GM21381 (cell line): Measurements from ENCODE around the gene POPDC2.
"Not testable (repeated sequence)": the region's sequence is repeated elsewhere in the genome, so short reads cannot be mapped to it uniquely, and the experiment has no call there.

ENCODE experiments used
- ATAC-seq: cut with Tn5 transposase; IDR thresholded peaks from one replicate; pipeline ENCODE4 v1.9.1; 2021; ENCODE audit warnings: mild to moderate bottlenecking, moderate library complexity; ENCODE audit not compliant: unreplicated experiment

POPDC2 gene, protein sequence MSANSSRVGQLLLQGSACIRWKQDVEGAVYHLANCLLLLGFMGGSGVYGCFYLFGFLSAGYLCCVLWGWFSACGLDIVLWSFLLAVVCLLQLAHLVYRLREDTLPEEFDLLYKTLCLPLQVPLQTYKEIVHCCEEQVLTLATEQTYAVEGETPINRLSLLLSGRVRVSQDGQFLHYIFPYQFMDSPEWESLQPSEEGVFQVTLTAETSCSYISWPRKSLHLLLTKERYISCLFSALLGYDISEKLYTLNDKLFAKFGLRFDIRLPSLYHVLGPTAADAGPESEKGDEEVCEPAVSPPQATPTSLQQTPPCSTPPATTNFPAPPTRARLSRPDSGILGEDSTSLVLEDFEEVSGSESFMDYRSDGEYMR

DNA sequence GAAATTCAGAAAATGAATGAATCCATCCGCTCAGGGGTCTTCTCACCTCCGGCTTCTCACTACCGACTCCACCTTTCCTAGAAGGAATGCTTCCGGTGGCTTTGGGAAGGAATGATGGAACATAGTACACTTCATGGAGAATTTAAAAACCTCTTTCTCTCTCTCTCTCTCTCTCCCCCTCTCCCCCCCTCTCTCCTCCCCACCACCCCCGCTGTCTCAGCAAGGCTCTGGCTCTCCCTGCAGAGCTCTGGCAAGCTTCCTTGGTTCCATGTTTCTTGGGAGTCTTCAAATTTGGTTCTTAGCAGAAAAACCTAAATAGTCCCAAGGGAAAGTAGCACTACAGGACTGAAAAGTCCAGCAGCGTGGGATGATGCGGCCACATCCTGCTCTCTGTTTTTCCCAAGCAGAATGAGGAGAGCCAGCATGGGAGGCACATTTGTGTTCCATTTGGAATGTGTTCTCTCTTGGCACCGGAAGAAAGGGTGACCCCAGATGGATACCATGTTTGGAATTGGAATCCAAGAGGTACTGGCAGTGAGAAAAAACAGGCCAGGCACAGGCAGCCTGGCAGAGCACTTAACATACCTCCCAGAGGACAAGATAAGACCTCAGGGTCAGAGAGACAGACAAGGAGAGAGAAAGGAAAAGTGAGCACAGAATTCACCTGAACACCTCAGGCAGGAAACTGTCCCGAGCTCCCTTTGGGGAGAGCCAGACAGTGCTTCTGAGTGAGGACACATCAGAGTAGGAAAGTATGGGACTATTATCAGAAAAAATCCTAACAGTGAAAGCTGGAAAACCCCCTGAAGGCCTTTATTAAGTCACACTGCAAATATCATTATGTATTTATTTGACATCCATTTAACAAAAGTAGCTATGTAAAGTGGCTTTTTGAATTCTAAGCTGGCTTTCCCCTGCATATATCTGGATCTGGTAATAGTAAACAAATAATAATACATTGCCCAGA lies at the start of gene POPDC2:
TSS of gene POPDC2 (minus strand) at position 116 of the 967 bp plus-strand sequence. CDS start 166 bp downstream, outside the sequence.
- no peak for ATAC-seq

DNA sequence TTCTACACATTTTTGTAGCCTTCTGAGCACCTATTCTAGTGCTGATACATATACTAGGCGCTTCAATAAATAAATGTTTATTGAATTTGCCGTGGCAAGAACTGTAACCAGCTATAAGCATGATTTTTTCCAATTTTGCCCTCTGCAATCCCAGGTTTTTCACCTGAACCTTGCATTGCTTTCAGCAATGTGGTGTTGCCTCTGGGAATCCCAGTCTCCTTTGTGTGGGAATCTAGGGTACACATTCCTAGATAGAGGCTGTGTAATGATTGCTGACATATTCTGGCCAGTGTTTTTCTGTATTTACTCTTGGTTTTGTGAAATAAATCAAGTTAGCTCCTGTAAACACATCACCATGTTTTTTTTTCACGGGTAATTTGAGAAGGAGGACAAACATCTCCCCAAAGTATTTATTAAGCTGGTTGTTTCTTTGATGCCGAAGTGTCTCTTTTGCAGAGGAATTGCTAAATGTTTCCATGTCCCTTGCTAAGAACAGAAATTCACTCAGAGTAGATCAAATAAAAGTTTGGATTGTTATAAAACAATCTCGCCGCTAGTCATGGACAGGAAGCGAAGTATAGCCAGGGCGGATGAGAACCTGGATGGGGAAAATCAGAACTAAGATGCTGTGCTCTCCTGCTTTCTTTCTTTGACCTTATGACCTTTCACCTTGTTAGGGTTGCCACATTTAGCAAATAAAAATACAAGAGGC lies 43.6 kb upstream of the POPDC2 start:
- no peak for ATAC-seq

DNA sequence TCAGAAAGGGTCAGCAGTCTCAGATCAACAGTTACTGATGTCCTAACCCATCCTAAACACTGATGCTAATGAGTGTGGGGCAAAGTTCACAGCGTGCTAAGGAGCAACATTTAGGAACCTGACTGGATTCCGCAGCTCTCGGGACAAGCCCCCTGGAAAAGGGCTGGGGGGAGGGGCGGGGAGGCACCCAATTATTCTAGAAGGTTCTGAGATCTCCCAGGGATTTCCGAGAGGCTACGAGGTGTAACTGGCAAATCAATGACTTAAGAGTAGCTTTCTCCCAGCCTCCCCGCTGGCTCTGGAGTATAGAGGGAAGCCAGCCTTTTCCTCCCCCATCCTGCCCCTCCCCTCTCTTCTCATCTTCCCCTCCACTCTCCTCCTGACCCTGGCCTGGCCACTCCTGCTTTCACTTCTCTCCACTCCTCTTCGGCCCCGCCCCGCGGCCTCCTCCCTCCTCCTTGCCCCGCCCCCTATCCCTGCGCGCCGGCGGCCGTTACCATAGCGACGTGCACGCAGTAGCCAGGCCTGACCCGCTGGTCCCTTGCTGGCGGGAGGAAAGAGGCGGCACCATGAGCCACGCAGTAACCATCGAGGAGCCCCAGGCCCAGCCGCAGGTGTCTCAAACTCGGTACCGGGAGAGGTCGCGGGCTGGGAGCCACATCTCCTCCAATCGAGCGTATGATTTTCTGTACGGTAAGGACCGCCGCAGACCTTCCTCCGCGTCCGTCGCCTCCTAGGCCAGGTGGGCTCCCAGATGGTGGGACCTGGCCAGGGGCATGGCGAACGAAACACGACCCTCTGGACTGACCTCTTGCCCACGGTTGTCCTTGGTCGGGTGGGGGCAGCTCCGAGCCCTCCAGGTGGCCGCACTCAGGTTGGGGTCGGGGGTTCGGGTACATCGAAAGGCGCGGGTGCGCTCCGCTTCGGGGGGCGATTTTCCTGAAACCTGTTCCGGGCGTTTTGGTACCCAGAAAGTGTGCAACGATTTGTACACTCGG lies 42.4 kb upstream of the POPDC2 start, which contains the start of gene CFAP91:
TSS of gene CFAP91 (plus strand) at position 493 of the 998 bp plus-strand sequence. CDS start at position 570, 77 bp downstream.
- peak; percentile 94 for ATAC-seq

DNA sequence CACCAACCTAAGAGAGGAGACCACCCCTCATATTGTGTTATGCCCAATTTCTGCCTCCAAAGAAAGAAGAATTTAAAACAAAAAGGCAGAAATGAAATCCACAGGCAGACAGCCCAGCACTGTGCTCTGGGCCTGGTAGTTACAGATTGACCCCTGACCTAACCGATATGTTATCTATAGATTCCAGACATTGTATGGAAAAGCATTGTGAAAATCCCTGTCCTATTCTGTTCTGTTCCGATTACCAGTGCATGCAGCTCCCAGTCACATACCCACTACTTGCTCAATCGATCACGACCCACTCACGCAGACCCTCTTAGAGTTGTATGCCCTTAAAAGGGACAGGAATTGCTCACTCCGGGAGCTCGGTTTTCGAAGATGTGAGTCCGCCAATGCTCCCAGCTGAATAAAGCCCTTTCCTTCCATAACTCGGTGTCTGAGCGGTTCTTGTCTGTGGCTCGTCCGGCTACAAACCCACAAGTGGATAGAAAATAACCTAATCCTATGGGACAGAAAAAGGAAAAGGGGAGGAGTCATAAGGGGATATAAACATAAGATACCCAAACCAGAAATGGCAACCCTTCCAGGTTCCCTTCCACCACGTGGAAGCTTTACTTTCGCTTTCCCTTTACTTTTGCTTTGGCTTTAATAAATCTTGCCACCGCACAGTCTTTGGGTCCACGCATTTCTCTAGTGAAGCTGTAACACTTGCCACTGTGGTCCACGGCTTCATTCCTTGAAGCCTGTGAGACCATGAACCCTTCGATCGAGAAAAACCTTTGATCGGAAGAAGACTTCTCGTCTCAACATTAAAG lies 40.7 kb upstream of the POPDC2 start:
- ATAC-seq: no peak

DNA sequence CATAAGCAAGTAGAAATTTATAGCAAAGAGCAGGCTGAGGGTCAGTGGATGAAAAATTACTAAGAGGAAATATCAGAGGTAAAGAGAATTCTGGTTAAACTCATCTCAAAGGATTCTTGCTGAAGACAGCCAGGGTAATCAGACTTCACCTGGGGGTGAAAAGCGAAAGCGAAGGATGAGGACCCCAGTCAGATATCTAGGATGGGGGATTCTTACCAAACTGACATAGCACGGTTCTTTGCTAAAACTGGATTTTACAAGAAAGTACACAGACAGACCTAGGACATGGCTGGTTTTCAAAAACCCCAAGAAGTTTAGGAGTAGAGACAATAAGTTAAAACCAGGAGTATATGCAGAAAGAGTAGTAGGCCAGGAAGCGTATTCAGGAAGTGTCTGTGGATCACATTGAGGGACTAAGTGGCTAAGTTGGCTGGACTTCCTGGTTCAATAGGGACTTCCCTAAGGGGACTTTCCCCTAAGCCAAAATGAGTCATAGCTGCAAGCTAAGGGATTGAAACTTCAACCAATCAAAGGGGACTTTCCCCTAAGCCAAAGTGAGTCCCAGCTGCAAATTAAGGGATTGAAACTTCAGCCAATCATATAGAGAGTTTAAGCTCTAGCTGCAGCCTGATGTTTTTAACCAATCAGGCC lies 40.0 kb upstream of the POPDC2 start:
- ATAC-seq: peak; percentile 32

DNA sequence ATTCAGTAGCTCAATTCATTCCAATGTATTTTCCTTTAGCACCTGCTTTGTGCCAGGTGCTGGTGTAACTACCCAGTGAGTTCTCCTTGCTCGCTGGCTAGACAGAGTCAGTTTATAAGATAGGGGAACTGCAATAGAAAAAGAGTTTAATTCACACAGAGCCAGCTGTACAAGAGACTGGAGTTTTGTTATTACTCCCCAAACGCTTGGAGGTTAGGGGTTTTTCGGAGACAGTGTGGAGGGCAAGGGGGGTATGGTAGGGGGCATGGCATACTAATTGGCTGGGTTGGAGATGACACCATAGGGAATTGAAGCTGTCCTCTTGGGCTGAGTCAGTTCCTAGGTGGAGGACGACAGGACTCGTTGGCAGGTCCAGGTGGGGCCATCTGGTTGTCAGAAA lies 37.0 kb upstream of the POPDC2 start:
- no peak for ATAC-seq

DNA sequence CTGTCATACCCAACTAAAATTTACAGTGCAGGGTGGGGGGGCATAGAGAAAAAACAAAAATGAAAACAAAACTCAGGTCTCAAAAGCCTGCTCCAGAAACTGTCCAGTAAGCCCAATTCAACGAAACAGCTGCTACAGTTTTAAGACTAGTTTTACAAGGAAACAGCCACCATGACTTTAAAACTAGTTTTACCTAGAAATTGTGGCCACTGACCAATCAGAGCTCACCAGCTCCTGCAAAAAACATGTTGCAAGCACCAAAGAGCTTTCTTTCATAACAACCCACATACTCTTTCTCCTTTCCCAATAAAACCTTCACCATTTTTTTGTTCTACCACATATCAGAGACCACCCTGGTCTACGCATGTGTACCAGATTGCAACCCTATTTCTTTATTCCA lies 35.1 kb upstream of the POPDC2 start:
- ATAC-seq: no peak

DNA sequence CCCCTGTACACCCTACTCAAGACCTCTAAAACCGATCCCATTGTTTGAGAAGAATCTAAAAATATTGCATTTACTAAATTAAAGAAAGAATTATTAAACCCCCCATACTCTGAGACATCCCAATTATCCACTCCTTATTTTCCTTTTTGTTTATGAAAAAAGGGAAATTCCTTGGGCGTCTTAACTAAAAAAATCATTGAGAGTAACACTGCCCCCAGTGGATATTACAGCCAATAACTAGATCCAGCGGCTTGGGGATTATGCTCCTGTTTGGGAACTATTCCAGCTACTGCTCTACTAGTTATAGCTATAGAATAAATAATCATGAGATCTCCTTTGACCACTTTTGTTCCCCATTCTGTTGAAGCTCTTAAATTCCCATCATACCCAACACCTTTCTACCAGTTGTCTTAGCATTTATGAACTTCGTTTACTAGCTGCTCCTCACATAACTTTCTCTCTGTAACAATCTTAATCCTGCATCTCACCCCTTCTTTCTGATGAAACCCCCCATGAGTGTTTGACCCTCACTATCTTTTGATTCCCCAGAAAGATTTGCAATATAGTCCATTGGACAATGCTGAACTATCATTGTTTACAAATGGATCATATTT lies 29.8 kb upstream of the POPDC2 start:
- no peak for ATAC-seq

DNA sequence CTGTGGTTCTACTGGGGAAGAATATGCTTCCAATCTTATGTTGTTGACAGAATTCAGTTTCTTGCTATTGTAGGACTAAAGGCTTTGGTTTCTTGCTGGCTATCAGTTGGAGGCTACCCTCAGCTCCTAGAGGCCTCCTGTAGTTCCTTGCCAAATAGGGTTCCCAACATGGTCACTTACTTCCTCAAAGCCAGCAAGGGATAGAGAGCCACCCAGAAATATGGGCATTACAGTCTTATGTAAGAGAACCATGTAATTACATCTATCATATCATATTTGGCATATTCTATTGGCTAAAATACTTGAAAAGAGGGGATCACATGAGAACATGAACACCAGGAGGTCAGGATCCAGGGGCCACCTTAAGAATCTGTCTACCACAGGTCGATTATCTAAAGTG lies 23.0 kb upstream of the POPDC2 start:
- no peak for ATAC-seq

DNA sequence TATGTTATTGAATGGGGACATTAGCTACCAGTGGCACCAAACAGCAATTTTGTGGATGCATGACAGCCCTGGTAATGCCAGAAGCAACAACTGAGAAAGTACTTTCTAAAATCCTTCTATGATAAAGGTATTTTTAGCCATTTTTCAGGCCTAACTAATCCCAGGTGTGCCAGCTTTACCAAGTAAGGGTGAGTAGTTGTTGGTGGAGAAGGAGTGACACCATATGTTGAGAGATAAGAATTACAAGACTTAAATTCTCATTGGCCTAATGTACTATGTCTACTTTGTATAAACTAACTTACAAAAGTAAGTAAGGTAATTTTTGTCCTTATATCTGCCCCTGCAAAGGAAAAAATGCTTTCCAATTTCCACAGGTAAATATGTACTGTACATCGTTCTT lies 20.9 kb upstream of the POPDC2 start:
- ATAC-seq: no peak

DNA sequence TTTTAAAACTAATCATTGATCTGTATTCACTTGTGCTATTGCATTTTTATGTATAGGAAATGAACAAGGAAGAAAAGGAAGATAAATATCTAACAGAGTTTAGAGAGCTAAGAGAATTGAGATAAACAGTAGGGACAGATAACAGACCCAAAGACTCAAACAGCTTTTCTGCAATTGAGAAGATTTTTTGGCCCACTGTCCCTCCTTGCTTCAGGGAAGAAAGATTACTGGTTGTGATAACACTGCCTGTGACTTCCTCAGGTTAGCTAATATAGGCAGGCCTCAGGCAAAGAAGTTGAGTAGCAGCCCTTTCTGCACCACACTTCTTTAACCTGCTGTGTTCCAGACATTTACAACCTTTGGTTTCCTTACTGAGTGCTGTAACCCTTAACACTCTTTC lies 19.5 kb upstream of the POPDC2 start:
- ATAC-seq: no peak

DNA sequence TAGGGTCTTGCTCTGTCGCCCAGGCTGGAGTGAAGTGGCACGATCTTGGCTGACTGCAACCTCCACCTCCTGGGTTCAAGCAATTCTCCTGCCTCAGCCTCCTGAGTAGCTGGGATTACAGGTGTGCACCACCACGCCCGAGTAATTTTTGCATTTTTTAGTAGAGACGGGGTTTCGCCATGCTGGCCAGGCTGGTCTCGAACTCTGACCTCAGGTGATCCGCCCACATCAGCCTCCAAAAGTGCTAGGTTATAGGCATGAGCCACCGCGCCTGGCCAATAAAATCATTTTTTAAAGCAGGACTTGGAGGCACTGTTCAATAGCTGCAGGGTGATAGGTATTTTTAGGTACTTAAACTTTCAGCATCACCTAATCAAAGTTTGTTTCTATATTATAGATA lies 17.8 kb upstream of the POPDC2 start:
- not testable (repeated sequence) for ATAC-seq

DNA sequence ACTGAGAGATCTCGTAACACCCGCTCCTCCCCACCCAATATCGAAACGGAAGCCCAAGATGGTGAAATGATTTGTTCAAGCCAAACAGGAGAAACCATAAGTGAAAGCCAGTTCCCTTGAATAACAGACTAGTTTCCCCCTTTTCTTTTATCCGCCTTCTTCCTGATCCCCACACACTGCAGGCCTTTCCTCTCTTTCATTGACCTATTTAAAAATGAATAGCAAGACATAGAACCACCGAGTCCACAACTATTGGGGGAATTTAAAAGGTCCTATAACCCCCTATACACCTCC lies 17.2 kb upstream of the POPDC2 start:
- ATAC-seq: no peak

DNA sequence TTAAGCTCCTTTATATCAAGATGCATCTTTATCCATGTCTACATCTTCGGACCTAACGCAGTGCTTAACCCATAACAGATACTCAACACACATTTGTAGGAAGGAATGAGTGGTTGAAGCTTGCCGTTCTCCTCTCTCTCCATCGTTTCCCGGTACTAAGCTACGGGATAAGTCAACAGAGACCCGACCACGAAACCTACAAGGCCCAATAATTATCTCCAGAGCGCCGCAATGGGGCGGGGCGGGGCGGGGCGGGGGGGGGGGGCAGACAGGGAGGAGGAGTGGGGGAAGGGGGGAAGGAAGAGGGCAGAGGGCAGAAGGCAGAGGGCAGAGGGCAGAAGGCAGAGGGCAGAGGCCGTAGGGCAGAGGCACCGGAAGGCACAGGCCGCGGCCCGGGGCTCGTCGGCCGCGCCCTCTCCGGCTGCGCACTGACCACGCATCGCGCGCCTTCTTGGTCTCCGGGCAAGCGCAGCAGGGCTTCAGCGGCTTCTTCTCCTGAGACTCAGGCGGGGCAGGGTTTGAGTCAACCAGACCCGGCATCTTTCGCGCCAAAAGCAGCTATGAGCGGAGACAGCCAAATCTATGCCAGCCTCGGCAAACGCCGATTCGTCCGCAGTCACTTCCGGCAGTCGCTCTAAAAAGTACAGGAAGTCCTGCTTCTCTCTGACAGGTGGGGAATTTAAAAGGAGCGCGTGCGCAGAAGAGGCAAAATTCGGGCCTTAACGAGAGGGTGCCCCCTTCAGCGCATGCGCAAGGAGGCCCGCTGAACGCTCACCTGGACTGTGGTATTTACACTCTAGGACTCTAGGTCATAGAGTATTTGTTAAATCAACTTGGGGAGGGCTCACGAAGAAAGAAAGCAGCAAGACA lies 16.6 kb upstream of the POPDC2 start, which contains the start of gene COX17:
TSS of gene COX17 (minus strand) at position 636 of the 870 bp plus-strand sequence. CDS start at position 540, 96 bp downstream.
- ATAC-seq: peak; percentile 88

DNA sequence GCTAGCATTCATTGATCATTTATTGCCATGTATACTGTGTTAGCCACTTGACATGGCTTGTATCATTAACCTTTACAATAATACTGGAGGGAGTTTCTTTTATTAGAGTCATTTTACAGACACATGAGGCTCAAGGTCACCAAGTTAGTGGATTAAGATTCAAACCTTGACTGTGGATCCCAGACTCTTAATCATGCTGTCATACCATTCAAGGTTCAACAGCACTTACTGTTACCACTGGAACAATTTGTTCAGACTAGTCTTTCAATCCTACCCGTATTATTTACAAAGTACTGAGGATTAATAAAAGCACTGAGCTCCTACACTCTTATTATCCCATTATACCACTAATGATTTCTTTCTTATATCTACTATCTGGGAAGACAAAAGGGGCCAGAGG lies 15.6 kb upstream of the POPDC2 start:
- no peak for ATAC-seq

DNA sequence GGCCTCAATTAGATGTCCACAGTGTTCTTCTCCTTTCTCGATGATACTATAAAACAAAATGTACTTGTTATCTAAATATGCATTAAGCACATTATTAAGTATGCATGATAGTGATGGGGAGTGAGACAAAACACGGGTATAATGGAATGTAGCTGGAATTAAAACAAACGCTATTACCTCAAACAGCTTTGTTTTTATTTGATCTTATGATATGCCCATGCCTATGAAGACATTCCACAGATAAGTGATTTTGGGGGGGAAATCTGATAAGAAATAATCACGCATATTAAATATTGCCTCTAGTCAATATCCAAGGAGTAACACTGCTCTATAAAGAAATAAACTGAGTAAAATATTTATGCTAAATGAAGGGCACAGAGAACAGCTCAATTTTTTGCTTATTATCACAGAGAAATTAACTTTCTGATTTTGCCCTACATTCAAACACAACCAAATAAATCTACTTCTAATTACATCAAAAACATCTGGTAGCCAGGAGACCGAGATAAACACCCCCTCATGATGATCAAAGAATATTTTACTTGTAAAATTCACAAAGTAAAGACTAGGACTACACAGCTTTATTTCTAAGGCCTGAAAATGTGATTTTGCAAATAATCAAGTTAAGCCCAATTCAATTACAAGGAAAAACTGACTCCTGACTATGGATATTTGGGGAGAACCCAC lies 14.9 kb upstream of the POPDC2 start:
- no peak for ATAC-seq

DNA sequence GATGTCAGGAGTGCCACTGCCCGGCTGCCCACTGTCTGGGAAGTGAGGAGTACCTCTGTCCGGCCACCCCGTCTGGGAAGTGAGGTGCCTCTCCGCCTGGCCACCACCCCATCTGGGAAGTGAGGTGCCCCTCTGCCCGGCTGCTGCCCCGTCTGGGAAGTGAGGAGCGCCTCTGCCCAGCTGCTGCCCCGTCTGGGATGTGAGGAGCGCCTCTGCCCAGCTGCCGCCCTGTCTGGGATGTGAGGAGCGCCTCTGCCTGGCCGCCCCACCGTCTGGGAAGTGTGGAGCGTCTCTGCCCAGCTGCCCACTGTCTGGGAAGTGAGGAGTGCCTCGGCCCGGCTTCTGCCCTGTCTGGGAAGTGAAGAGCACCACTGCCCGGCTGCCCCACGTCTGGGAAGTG lies 13.5 kb upstream of the POPDC2 start:
- no peak for ATAC-seq
